Endothelial cell (in vitro differentiated cells): ENCODE measurements around the gene FNIP2. TPM values are rescaled to one million over a fixed set of nuclear protein-coding genes. Genes with fewer than 3 reads are reported as not detected.

ENCODE experiments used
- DNase-seq: peaks from one replicate; pipeline ENCODE4 v3.0.0; 2021; ENCODE audit warnings: low spot score
- H3K27ac Mint-ChIP-seq: one replicate; pipeline ENCODE4 v1.8.0; 2021; ENCODE audit warnings: mixed read lengths, inconsistent platforms; ENCODE audit not compliant: unreplicated experiment
- H3K27me3 Mint-ChIP-seq: one replicate; pipeline ENCODE4 v1.8.0; 2021; ENCODE audit warnings: mild to moderate bottlenecking, moderate library complexity, mixed read lengths, inconsistent platforms; ENCODE audit not compliant: unreplicated experiment
- H3K36me3 Mint-ChIP-seq: one replicate; pipeline ENCODE4 v1.8.0; 2021; ENCODE audit warnings: mild to moderate bottlenecking, low read depth, mixed read lengths, inconsistent platforms; ENCODE audit not compliant: unreplicated experiment
- H3K4me1 Mint-ChIP-seq: one replicate; pipeline ENCODE4 v1.8.0; 2021; ENCODE audit warnings: mild to moderate bottlenecking, mixed read lengths, inconsistent platforms; ENCODE audit not compliant: unreplicated experiment
- H3K4me3 Mint-ChIP-seq: one replicate; pipeline ENCODE4 v1.8.0; 2021; ENCODE audit warnings: mild to moderate bottlenecking, mixed read lengths, inconsistent platforms; ENCODE audit not compliant: unreplicated experiment
- H3K9me3 Mint-ChIP-seq: one replicate; pipeline ENCODE4 v1.8.0; 2021; ENCODE audit warnings: mixed read lengths, inconsistent platforms; ENCODE audit not compliant: unreplicated experiment
- CTCF ChIP-seq: fragments of 200-600 bp; sonication (generic); IDR thresholded peaks from one replicate; pipeline ENCODE4 v1.5.0; 2021; ENCODE audit warnings: antibody characterized with exemption; ENCODE audit not compliant: unreplicated experiment
- total RNA-seq: library from RNA; stranded (reverse); fragmentation: NEBNext Ultra II Directional; extraction: Animal tissue kit (Norgen Biotek cat#: 25700); gene quantifications from one replicate; pipeline ENCODE4 v1.2.1, GENCODE V29; 2021; ENCODE audit not compliant: unreplicated experiment

FNIP2 gene
- total RNA-seq, 1 donor from 2014 or later = 34.3 TPM

- no peaks in the 10 kb centered on the region for H3K9me3 Mint-ChIP-seq
- no peak for TF ChIP-seq CTCF
- H3K4me3 Mint-ChIP-seq = peak overlapping the region; percentile 65
- H3K27me3 Mint-ChIP-seq = peaks cover 3% of the 10 kb centered on the region
- H3K4me1 Mint-ChIP-seq = peaks cover 22% of the 10 kb centered on the region
- no peak overlapping the region for H3K27ac Mint-ChIP-seq
- DNase-seq = no peak
- H3K36me3 Mint-ChIP-seq = peaks cover 8% of the 10 kb centered on the region
These were observed 44.2 kb upstream of the FNIP2 start for GRCh38 chr4:158724637-158725036.

- Mint-ChIP-seq H3K9me3 (no peaks in the 10 kb centered on the region), H3K4me3 (no peak overlapping the region), H3K4me1 (peaks cover 25% of the 10 kb centered on the region), H3K36me3 (peaks cover 1% of the 10 kb centered on the region), H3K27ac (no peak overlapping the region), H3K27me3 (peaks cover 3% of the 10 kb centered on the region)
- TF ChIP-seq CTCF = no peak
- DNase-seq = no peak
These were observed 42.2 kb upstream of the FNIP2 start for GRCh38 chr4:158726633-158727032.

GRCh38 chr4:158728236-158728635 is 40.6 kb upstream of the FNIP2 start:
- Mint-ChIP-seq H3K36me3 (no peaks in the 10 kb centered on the region), H3K9me3 (no peaks in the 10 kb centered on the region), H3K4me3 (no peak overlapping the region), H3K27me3 (peaks cover 3% of the 10 kb centered on the region), H3K27ac (no peak overlapping the region), H3K4me1 (peaks cover 19% of the 10 kb centered on the region)
- TF ChIP-seq CTCF = no peak
- DNase-seq = no peak

GRCh38 chr4:158729716-158730559 is 38.9 kb upstream of the FNIP2 start:
- peak; percentile 66 for DNase-seq
- peak; percentile 31 for TF ChIP-seq CTCF
- Mint-ChIP-seq H3K27me3 (no peaks in the 10 kb centered on the region), H3K4me1 (peaks cover 14% of the 10 kb centered on the region), H3K9me3 (no peaks in the 10 kb centered on the region), H3K36me3 (no peaks in the 10 kb centered on the region), H3K4me3 (no peak overlapping the region), H3K27ac (no peak overlapping the region)

- H3K36me3 Mint-ChIP-seq = no peaks in the 10 kb centered on the region
- no peak overlapping the region for H3K4me3 Mint-ChIP-seq
- H3K4me1 Mint-ChIP-seq = no peaks in the 10 kb centered on the region
- no peaks in the 10 kb centered on the region for H3K27me3 Mint-ChIP-seq
- no peak for DNase-seq
- no peaks in the 10 kb centered on the region for H3K9me3 Mint-ChIP-seq
- no peak overlapping the region for H3K27ac Mint-ChIP-seq
- no peak for TF ChIP-seq CTCF
These were observed 30.0 kb upstream of the FNIP2 start for GRCh38 chr4:158738866-158739265.
